ENCODE results near the gene CPLANE2.

Gene CPLANE2

DNA sequence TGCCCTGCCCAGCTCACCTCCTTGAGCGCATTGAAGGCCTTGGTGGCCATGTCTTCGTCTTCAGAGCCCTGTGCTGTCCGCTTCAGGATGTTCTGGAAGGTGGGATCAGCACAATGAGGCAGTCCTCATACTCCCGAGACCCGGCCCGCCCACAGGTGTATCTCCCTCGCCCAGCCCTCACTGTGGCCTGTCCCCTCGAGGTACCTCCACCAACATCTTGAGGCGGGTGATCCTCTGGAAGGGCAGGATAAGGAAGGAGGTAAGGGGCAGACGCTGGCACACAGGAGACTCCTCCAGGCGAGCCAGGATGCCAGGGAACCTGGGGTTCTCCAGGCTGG lies 31.7 kb downstream of the CPLANE2 start:
- no peak overlapping the region for H3K27ac ChIP-seq (replicated peaks)
- no peak overlapping the region for H3K4me3 ChIP-seq (replicated peaks; ENCODE audit: insufficient read depth, low read length)
- no peak for DNase-seq (ENCODE audit: low read depth in 1 of 2, low spot score in 1 of 2)
- TF ChIP-seq SPI1 (IDR thresholded peaks at IDR 0.05; ENCODE audit: borderline replicate concordance, low read depth), result no peak
- TF ChIP-seq GABPA (IDR thresholded peaks at IDR 0.05; ENCODE audit: low read depth), result no peak
- TF ChIP-seq POLR2AphosphoS5 (IDR thresholded peaks at IDR 0.05; ENCODE audit: low read depth), result no peak
- TF ChIP-seq, protein P1, sequence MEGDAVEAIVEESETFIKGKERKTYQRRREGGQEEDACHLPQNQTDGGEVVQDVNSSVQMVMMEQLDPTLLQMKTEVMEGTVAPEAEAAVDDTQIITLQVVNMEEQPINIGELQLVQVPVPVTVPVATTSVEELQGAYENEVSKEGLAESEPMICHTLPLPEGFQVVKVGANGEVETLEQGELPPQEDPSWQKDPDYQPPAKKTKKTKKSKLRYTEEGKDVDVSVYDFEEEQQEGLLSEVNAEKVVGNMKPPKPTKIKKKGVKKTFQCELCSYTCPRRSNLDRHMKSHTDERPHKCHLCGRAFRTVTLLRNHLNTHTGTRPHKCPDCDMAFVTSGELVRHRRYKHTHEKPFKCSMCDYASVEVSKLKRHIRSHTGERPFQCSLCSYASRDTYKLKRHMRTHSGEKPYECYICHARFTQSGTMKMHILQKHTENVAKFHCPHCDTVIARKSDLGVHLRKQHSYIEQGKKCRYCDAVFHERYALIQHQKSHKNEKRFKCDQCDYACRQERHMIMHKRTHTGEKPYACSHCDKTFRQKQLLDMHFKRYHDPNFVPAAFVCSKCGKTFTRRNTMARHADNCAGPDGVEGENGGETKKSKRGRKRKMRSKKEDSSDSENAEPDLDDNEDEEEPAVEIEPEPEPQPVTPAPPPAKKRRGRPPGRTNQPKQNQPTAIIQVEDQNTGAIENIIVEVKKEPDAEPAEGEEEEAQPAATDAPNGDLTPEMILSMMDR (IDR thresholded peaks at IDR 0.05; ENCODE audit: insufficient read depth, low read length), result no peak
- TF ChIP-seq, protein P2, sequence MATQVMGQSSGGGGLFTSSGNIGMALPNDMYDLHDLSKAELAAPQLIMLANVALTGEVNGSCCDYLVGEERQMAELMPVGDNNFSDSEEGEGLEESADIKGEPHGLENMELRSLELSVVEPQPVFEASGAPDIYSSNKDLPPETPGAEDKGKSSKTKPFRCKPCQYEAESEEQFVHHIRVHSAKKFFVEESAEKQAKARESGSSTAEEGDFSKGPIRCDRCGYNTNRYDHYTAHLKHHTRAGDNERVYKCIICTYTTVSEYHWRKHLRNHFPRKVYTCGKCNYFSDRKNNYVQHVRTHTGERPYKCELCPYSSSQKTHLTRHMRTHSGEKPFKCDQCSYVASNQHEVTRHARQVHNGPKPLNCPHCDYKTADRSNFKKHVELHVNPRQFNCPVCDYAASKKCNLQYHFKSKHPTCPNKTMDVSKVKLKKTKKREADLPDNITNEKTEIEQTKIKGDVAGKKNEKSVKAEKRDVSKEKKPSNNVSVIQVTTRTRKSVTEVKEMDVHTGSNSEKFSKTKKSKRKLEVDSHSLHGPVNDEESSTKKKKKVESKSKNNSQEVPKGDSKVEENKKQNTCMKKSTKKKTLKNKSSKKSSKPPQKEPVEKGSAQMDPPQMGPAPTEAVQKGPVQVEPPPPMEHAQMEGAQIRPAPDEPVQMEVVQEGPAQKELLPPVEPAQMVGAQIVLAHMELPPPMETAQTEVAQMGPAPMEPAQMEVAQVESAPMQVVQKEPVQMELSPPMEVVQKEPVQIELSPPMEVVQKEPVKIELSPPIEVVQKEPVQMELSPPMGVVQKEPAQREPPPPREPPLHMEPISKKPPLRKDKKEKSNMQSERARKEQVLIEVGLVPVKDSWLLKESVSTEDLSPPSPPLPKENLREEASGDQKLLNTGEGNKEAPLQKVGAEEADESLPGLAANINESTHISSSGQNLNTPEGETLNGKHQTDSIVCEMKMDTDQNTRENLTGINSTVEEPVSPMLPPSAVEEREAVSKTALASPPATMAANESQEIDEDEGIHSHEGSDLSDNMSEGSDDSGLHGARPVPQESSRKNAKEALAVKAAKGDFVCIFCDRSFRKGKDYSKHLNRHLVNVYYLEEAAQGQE (IDR thresholded peaks at IDR 0.05; ENCODE audit: insufficient replicate concordance, low read depth), result no peak
- no peaks in the 10 kb centered on the region for H3K27me3 ChIP-seq (ENCODE audit: insufficient read depth, poor library complexity, severe bottlenecking)

DNA sequence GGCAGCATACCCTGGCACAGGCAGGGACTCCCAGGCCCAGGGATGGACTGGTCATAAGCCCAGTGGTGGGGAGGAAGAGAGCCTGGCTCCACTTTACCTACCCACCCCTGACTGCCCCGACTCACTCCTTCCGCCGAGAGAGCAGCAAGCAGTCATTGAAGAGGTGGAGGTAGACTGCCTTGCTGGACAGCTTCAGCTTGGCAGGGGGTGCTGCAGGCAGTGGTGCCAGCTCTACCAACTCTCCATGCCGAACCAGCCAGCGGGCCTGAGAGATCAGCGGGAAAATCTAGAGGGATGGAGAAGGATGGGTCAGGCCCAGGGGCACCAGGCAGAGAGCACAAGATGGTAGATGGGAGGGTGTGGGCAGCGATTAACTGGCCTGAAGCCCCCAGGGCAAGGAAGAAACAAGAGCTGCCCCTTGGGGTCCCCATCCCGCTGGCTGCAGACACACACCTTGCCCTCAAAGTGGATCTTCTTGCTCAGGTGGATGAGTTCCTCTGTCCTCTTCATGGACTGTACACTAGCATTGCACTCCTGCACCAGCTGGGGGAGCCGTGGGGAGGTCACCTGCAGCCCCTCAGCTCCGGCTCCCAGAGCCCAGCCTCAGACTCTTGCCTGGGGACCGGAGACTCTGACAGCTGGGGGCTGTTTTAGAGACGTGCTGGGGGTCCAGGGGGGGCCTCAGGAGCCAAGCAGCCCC lies 32.2 kb downstream of the CPLANE2 start:
- TF ChIP-seq SPI1 (IDR thresholded peaks at IDR 0.05; ENCODE audit: borderline replicate concordance, low read depth), result no peak
- TF ChIP-seq GABPA (IDR thresholded peaks at IDR 0.05; ENCODE audit: low read depth), result no peak
- TF ChIP-seq, protein P2 (IDR thresholded peaks at IDR 0.05; ENCODE audit: insufficient replicate concordance, low read depth), result no peak
- TF ChIP-seq POLR2AphosphoS5 (IDR thresholded peaks at IDR 0.05; ENCODE audit: low read depth), result no peak
- TF ChIP-seq, protein P1 (IDR thresholded peaks at IDR 0.05; ENCODE audit: insufficient read depth, low read length), result no peak
- Histone ChIP-seq H3K27me3 (ENCODE audit: insufficient read depth, poor library complexity, severe bottlenecking) (no peaks in the 10 kb centered on the region), H3K27ac (replicated peaks) (no peak overlapping the region), H3K4me3 (replicated peaks; ENCODE audit: insufficient read depth, low read length) (no peak overlapping the region)
- DNase-seq (ENCODE audit: low read depth in 1 of 2, low spot score in 1 of 2), result peak in 1 of 2 experiments; percentile 36

DNA sequence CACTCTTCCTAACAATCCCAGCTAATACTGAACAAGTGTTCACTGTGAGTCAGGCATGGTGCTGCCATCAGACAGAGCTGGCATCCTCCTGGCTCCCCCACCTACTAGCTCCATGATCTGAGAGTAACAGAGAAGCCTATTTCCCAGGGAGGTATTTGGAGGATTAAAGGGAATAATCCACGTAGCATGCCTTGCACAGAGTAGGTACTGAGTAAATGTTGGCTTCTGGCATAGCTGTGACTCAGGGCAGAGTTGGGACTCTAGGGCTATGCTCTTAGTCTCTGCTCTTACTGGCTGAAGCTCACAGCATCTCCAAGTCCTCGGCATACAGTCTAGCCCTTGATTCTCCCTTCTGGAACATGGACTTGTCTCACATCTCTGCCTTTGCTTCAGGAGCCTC lies 32.8 kb downstream of the CPLANE2 start:
- TF ChIP-seq GABPA (IDR thresholded peaks at IDR 0.05; ENCODE audit: low read depth), result no peak
- TF ChIP-seq, protein P2 (IDR thresholded peaks at IDR 0.05; ENCODE audit: insufficient replicate concordance, low read depth), result no peak
- TF ChIP-seq SPI1 (IDR thresholded peaks at IDR 0.05; ENCODE audit: borderline replicate concordance, low read depth), result no peak
- no peak for TF ChIP-seq POLR2AphosphoS5 (IDR thresholded peaks at IDR 0.05; ENCODE audit: low read depth)
- TF ChIP-seq, protein P1 (IDR thresholded peaks at IDR 0.05; ENCODE audit: insufficient read depth, low read length), result no peak
- no peak overlapping the region for H3K4me3 ChIP-seq (replicated peaks; ENCODE audit: insufficient read depth, low read length)
- DNase-seq (ENCODE audit: low read depth in 1 of 2, low spot score in 1 of 2), result no peak
- no peak overlapping the region for H3K27ac ChIP-seq (replicated peaks)
- no peaks in the 10 kb centered on the region for H3K27me3 ChIP-seq (ENCODE audit: insufficient read depth, poor library complexity, severe bottlenecking)
